Spleen (tissue), 7 donors: ENCODE measurements around the gene PHACTR1.

Experiments used
- CTCF ChIP-seq, 11 experiments: fragments of 200-600 bp in 7 of 11; fragments of 450-650 bp in 4 of 11; sonication (generic) in 4 of 11; IDR thresholded peaks in 8 of 11; conservative IDR thresholded peaks in 3 of 11; 1 replicate in 7 of 11; 2 replicates in 4 of 11; pipeline versions ENCODE4 v1.4.0 to v1.8.0; 2016 to 2021; ENCODE audit warnings: antibody characterized with exemption in 11 of 11, inconsistent platforms in 4 of 11, mild to moderate bottlenecking in 1 of 11
- POLR2A ChIP-seq, 3 donors: fragments of 450-650 bp; IDR thresholded peaks; one replicate each; pipeline ENCODE4 v1.5.1; 2017; ENCODE audit warnings: antibody characterized with exemption in 3 of 3, mild to moderate bottlenecking in 1 of 3
- POLR2AphosphoS5 ChIP-seq, 3 donors: sonication (generic); formaldehyde crosslinking; IDR thresholded peaks; one replicate each; pipeline ENCODE4 v1.5.1; 2017; ENCODE audit warnings: antibody characterized with exemption in 3 of 3
- donor health status: DM: no; HTN: no; CAD: no; lungs with moderate emphysema.
- donor health status: DM: no; HTN: no; CAD: no.
- donor health status: DM: no; HTN: no; CAD: no.

GRCh38 chr6:12714022-12714421, 2.5 kb upstream of the PHACTR1 start:
- TF ChIP-seq POLR2AphosphoS5 (IDR thresholded peaks at IDR 0.05) (no peak), CTCF (IDR thresholded peaks at IDR 0.05 in 8 of 11, conservative IDR thresholded peaks at IDR 0.05 in 3 of 11) (no peak), POLR2A (IDR thresholded peaks at IDR 0.05) (no peak)
